Endothelial cell of hepatic sinusoid (primary cell): Measurements from ENCODE around the gene NR6A1.

ENCODE experiments used
- in situ Hi-C: cut with HindIII; loops from 2 replicates; pipeline ENCODE4 v1.10.0; 2017; ENCODE audit warnings: low sequenced_read_pairs

Gene NR6A1

GRCh38 chr9:124733964-124734740, 37.0 kb downstream of the NR6A1 start:
- in situ Hi-C loops = no loop called here

DNA sequence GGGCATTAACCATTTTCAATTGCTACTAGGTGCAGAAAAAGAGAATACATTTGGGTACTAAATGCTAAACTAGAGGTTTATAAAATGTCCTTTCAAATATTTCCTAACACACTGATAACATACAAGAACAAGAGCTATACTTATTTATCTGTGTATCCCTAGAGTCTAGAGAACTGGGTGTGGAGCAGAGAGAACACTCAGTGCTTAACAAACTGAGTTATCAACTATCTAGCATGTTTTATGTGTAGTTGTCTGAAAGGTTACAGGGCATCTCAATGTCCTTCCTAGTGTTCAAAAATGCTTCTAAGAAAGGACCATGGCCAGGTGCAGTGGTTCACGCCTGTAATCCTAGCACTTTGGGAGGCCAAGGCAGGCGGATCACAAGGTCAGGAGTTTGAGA, 40.3 kb downstream of the NR6A1 start:
- in situ Hi-C loops = no loop called here

DNA sequence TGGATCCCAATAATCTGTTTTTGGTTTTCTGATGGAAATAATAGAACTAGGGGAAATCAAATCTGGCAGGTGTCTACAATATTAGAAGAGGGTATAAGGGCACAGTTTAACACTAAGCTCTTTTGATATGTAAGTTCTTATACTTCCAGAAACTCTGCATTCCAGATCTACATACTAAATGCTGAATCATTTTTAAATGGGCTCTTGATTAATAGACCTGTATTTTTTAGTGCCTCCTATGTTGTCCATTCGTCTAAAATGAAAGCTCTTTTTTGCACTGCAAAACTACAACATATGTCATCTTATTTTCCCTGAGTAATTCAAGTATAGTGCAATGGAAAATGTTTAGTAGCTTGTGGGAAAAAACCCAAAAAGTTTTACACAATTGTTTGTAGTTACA, 44.2 kb downstream of the NR6A1 start:
- in situ Hi-C loops = loop anchor here (5.0 kb wide), 2 partner anchors 40 to 175 kb away; no protein-coding TSS in a partner anchor

DNA sequence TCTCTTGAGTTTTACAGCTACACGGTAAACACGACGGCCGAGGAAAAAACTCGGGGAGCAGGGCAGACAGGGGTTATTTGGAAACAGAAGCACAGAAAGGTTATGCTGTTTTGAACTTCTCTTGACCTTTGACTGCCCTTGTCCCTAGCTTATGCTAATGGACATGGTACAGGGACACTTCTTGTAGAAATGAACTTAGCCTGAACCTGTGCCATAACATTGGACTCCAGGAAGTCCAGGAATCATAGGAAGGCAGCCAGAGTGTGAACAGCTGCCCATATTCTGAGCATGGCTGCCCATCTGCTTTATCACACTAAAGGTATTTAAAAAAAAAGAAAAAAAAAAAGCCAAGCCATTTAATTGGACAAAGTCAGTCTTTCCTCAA, 46.1 kb downstream of the NR6A1 start:
- in situ Hi-C loops = loop anchor here (5.0 kb wide), 2 partner anchors 42 to 173 kb away; no protein-coding TSS in a partner anchor

DNA sequence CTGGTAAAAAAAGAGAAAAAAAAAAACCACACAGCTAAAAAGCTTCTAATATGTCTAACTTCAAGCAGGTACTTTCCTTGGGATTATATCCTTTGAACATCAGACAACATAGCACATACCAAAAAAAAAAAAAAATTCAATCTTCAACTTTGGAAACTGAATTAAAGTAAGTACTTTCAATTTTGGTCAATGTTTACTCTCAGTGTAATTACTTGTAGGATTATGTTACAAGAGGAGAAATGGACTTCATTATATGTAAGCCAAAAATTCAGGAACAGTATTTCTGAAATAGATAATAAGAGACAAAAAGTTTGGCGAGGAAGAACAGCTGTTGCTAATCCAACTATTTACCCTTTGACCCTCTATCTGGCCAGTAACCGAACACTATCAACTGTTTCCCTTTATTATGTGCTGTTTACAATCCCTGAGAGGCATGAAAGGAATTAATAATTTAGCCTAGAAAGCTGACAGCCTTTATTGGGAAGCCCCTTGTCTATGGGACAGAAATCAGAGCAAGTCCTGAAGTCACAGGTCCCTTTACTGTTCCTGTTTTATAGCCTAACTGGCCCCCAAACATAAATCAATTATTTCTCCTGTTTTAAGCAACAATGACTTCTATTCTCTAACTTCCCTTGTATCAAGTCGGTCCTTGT, 46.6 kb downstream of the NR6A1 start:
- in situ Hi-C loops = loop anchor here (5.0 kb wide), 2 partner anchors 43 to 172 kb away; no protein-coding TSS in a partner anchor

DNA sequence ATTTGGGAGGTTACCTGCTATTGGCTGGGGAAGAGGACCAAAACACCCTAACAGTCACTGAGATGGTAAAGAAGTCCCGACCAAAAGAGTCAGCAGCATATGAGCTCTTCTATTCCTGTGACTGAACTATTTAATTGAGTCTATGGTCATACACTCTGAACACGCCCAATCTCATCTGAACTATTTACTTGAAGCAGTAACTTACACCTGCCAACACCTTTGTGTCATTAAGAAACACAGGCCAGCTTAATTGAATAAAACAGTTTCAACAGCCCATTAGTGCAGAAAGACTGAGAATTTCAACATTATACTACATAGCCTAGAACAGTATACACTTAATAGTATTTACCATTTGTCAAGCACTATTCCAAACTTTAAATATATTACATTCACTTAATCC, 47.8 kb downstream of the NR6A1 start:
- in situ Hi-C loops = no loop called here

DNA sequence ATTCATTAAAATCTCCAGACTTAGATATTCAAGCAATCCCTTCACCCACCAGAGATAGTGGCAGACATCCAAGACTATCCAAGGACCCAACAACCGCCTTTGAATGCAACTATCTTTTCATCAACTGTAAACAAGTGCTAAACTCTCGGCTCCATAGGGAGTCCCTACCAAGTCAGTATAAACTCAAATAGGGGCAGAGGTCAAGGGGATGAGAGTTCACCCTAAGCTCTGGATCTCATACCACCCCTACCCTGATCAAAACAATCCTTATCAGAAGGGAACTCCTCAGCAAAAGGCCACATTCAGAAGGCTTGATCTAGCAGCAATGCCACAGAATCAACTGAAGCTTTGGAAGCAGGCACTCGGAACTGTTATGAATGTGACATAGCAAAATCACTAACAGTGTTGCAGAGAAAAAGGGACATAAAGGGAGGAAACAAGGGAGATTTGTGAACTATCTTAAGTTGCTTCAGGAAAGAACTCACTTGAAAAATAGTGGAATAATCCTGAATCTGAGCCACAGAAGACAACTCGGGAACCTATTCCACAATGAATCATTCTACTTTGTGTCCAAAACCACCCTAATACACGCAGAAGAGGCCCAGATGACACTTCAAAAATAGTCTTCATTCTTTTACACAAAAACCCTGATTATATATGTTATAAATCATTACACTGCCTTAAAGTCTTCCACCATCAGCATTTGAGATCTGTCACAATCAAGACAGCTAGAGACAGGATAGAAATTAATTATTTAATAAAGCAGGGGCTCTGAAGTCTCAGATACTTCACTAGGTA, 49.8 kb downstream of the NR6A1 start:
- in situ Hi-C loops = no loop called here

GRCh38 chr9:124720429-124721108, 50.5 kb downstream of the NR6A1 start:
- in situ Hi-C loops = no loop called here

GRCh38 chr9:124718928-124719327, 52.2 kb downstream of the NR6A1 start:
- in situ Hi-C loops = no loop called here

DNA sequence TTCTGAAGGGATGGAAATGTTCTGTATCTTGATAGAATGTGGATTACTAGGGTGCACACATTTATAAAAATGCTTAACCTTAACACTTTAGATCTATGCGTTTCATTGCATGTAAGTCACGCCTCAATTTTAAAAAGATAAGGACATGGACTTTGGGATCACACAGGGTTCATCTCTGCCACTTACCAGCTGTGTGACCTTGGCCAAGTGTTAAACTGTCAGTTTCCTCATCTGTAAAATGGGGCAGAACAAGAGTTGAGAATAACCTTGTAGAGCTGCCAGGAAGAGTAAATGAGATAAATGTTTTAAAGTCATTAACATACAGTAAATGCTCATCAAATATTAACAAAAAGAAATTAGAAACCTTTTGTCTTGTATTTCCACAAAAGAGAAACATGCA, 53.5 kb downstream of the NR6A1 start:
- in situ Hi-C loops = no loop called here

- in situ Hi-C loops = no loop called here
These were observed 54.3 kb downstream of the NR6A1 start for GRCh38 chr9:124716808-124717207.

- in situ Hi-C loops = loop anchor here (5.0 kb wide), 2 partner anchors 93 to 173 kb away; no protein-coding TSS in a partner anchor
These were observed 60.3 kb downstream of the NR6A1 start for GRCh38 chr9:124710766-124711165.

- in situ Hi-C loops = no loop called here
These were observed 61.8 kb downstream of the NR6A1 start for GRCh38 chr9:124709292-124709690.

DNA sequence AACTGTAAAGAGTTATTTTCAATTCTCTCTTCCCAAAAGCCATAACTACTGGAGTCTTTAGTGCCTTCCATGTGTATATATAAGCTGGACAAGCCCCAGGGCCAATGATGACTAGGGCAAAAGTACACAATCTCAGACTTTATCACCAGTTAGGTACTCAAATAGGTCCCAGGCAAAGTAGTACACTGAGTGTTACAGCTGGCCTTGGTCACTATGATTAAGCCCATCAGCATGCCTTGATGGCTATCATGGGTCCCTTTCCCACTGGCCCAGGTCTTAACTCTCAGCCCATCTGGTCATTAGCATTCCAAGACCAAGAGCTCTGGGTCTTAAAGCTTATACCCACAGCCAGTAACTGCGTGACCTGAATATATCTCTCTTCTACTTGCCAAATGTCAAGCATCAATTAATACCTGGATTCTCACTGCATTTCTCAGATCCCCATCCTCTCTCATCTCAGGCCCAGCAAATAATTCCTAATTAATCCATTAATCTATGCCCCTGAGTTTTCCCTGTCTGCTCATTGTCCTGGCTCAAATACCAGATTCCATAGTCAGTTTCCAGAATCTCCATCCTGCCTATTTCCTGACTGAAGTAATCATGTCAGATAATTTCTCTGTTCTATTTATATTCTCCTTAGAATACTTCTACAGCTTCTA, 62.3 kb downstream of the NR6A1 start:
- in situ Hi-C loops = no loop called here

GRCh38 chr9:124708074-124708473, 63.0 kb downstream of the NR6A1 start:
- in situ Hi-C loops = no loop called here

DNA sequence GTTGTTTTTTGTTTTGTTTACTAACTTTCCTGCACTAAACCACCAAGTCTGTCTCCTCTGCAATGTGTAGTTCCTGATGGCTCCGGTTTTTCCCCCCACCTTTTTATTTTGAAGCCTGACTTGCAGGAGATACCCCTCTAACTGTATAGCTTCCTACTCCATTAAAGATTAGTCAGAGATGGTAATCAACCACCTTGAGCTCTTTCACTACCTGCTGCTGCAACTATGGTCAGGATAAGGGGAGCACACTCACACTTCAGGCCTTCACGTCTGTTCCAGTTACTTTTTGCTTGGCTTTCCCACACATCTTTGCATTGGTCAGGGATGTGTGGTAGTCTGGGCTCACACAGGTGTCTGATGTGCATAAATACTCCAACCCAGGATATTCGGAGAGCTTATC, 63.4 kb downstream of the NR6A1 start:
- in situ Hi-C loops = no loop called here

GRCh38 chr9:124706685-124707084, 64.4 kb downstream of the NR6A1 start:
- in situ Hi-C loops = no loop called here

- in situ Hi-C loops = no loop called here
These were observed 71.5 kb downstream of the NR6A1 start for GRCh38 chr9:124699575-124699974.

DNA sequence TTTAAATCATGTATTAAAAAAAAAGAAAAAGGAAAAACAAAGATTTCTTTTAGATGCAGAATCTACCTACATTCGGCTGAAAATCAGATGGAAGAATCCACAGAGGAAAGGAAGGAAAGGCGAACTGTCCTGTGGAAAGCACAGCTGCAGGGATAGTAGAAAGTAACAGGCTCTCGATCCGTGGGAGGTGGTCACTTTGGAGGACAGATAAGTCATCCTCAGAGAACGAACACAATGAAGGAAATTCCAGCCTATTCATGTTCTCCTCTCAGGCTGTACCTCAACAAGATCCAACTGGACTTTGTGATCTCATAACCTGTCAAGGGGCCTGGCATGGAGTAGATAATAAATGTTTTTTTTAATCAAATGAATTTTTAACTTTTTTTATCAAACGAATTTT, 72.8 kb downstream of the NR6A1 start:
- in situ Hi-C loops = no loop called here
